GM12878 (cell line): ENCODE results near the gene UBE2QL1. TPM values are rescaled to one million over a fixed set of nuclear protein-coding genes. Genes with fewer than 3 reads are reported as not detected.
A peak's percentile ranks its signal among the peaks of the same experiment; 100 is the strongest.

Experiments
- ATAC-seq: fragments of 200-7000 bp; cut with Tn5 transposase; 3 replicates; pipeline ENCODE4 v1.9.1; 2020; ENCODE audit warnings: mild to moderate bottlenecking, moderate library complexity
- BruUV-seq: library from RNA; stranded (reverse); fragments of 400-500 nt; replicated peaks from 2 replicates; lab custom pipeline; 2021; lab: Mats Ljungman, UMichigan
- CTCF ChIA-PET: fragments of 300-600 bp; sonication (Branson Sonifier 250); formaldehyde crosslinking; extraction: SDS; loops from one replicate; lab custom pipeline; 2021; ENCODE audit warnings: inconsistent platforms; lab: Yijun Ruan, JAX
- POLR2A ChIA-PET: fragments of 350-600 bp; formaldehyde crosslinking; extraction: SDS; loops from one replicate; lab custom pipeline; 2021; ENCODE audit warnings: inconsistent platforms; lab: Charles Lee
- RAD21 ChIA-PET: fragments of 300-600 bp; sonication (Branson Sonifier 250); formaldehyde crosslinking; loops from one replicate; lab custom pipeline; 2023; ENCODE audit warnings: antibody characterized with exemption; ENCODE audit not compliant: unreplicated experiment; lab: Charles Lee
- SMC1A ChIA-PET: fragments of 300-600 bp; sonication (Branson Sonifier 250); formaldehyde crosslinking; loops from one replicate; lab custom pipeline; 2023; ENCODE audit not compliant: unreplicated experiment, uncharacterized antibody; lab: Charles Lee
- DNase-seq: peaks from one replicate; pipeline ENCODE4 v3.0.0-alpha.2; 2011; ENCODE audit warnings: low read depth, low spot score
- FAIRE-seq: peaks from 3 replicates; lab custom pipeline; 2011; peaks lifted over from hg19 to GRCh38; lab: Jason Lieb, UNC
- H2AFZ ChIP-seq: 2 replicates; pipeline ENCODE4 v1.6.0; 2011; ENCODE audit warnings: low read depth, low read length, control low read depth; ENCODE audit not compliant: control insufficient read depth
- H3K27ac ChIP-seq: 2 replicates; pipeline ENCODE4 v1.5.1; 2011; ENCODE audit warnings: control low read depth; ENCODE audit not compliant: control insufficient read depth, insufficient read depth
- H3K27me3 ChIP-seq, 2 experiments: replicated peaks in 1 of 2; 2 replicates each; pipeline versions ENCODE4 v1.6.0 to v1.6.1; 2011; ENCODE audit warnings: low read length in 1 of 2; ENCODE audit not compliant: control insufficient read depth in 2 of 2, insufficient read depth in 2 of 2
- H3K36me3 ChIP-seq, 2 experiments: 2 replicates each; pipeline ENCODE4 v1.5.1; 2011; ENCODE audit warnings: low read length in 1 of 2; ENCODE audit not compliant: control insufficient read depth in 2 of 2, insufficient read depth in 2 of 2
- H3K4me1 ChIP-seq: 2 replicates; pipeline ENCODE4 v1.6.1; 2011; ENCODE audit warnings: mild to moderate bottlenecking, low read length, moderate library complexity, mixed read lengths; ENCODE audit not compliant: control insufficient read depth, insufficient read depth
- H3K4me2 ChIP-seq: 2 replicates; pipeline ENCODE4 v1.6.0; 2011; ENCODE audit warnings: control low read depth; ENCODE audit not compliant: control insufficient read depth, insufficient read depth
- H3K4me3 ChIP-seq: fragments of 200-600 bp; sonication (generic); 2 replicates; pipeline ENCODE4 v1.5.1; 2016
- H3K79me2 ChIP-seq: 2 replicates; pipeline ENCODE4 v1.6.0; 2011; ENCODE audit warnings: low read length; ENCODE audit not compliant: control insufficient read depth, insufficient read depth
- H3K9ac ChIP-seq: 2 replicates; pipeline ENCODE4 v1.8.0; 2011; ENCODE audit warnings: low read length, control low read depth, mixed read lengths; ENCODE audit not compliant: control insufficient read depth, insufficient read depth
- H3K9me3 ChIP-seq: replicated peaks from 3 replicates; pipeline ENCODE4 v1.5.1; 2011; ENCODE audit warnings: mild to moderate bottlenecking, low read length; ENCODE audit not compliant: control insufficient read depth, insufficient read depth
- H4K20me1 ChIP-seq: 2 replicates; pipeline ENCODE4 v1.6.0; 2011; ENCODE audit not compliant: control insufficient read depth, insufficient read depth
- CUX1 ChIP-seq: IDR thresholded peaks from 2 replicates; pipeline ENCODE4 v1.6.1; 2012; ENCODE audit warnings: improper control_type of control experiment, low read depth, low read length; ENCODE audit not compliant: insufficient replicate concordance
- DPF2 ChIP-seq: fragments of 450-650 bp; IDR thresholded peaks from 2 replicates; pipeline ENCODE4 v1.6.1; 2017; ENCODE audit warnings: mild to moderate bottlenecking
- FOS ChIP-seq: IDR thresholded peaks from 3 replicates; pipeline ENCODE4 v1.6.1; 2011; ENCODE audit warnings: borderline replicate concordance; ENCODE audit not compliant: insufficient read length; ENCODE audit errors: extremely low read depth
- HDAC2 ChIP-seq: fragments of 200-600 bp; sonication (generic); IDR thresholded peaks from 2 replicates; pipeline ENCODE4 v1.6.1; 2017
- IKZF1 ChIP-seq: fragments of 450-650 bp; conservative IDR thresholded peaks from 2 replicates; pipeline ENCODE4 v1.6.1; 2017; ENCODE audit warnings: antibody characterized with exemption, mild to moderate bottlenecking
- JUNB ChIP-seq: IDR thresholded peaks from 2 replicates; pipeline ENCODE4 v1.6.1; 2016; ENCODE audit warnings: antibody characterized with exemption, mild to moderate bottlenecking
- MAX ChIP-seq: IDR thresholded peaks from 2 replicates; pipeline ENCODE4 v1.6.1; 2012; ENCODE audit warnings: low read depth, low read length, improper control_type of control experiment
- MTA3 ChIP-seq: IDR thresholded peaks from 2 replicates; pipeline ENCODE4 v1.6.1; 2012; ENCODE audit warnings: low read length, inconsistent platforms, borderline replicate concordance
- NR2F1 ChIP-seq: fragments of 450-650 bp; conservative IDR thresholded peaks from 2 replicates; pipeline ENCODE4 v1.6.1; 2017; ENCODE audit warnings: mild to moderate bottlenecking
- NRF1 ChIP-seq: conservative IDR thresholded peaks from 2 replicates; pipeline ENCODE4 v1.6.1; 2011; ENCODE audit warnings: mild to moderate bottlenecking, low read depth, low read length, improper control_type of control experiment
- PML ChIP-seq: IDR thresholded peaks from 2 replicates; pipeline ENCODE4 v1.6.1; 2012; ENCODE audit warnings: low read length, inconsistent platforms
- RB1 ChIP-seq: fragments of 450-650 bp; formaldehyde crosslinking; IDR thresholded peaks from 2 replicates; pipeline ENCODE4 v1.6.1; 2017; ENCODE audit warnings: mild to moderate bottlenecking, borderline replicate concordance
- RUNX3 ChIP-seq: IDR thresholded peaks from 2 replicates; pipeline ENCODE4 v1.6.1; 2012; ENCODE audit warnings: low read length, inconsistent platforms
- SIN3A ChIP-seq: IDR thresholded peaks from 2 replicates; pipeline ENCODE4 v1.6.1; 2012; ENCODE audit warnings: low read depth, low read length, improper control_type of control experiment
- WRNIP1 ChIP-seq: IDR thresholded peaks from 2 replicates; pipeline ENCODE4 v1.6.1; 2011; ENCODE audit warnings: low read depth, low read length, improper control_type of control experiment, borderline replicate concordance
- ZZZ3 ChIP-seq: IDR thresholded peaks from 2 replicates; pipeline ENCODE4 v1.6.1; 2011; ENCODE audit warnings: low read depth; ENCODE audit not compliant: control insufficient read depth, insufficient read length
- WGBS: methylation state at CpG from one replicate; pipeline ENCODE4 v1.1.6; 2016; ENCODE audit warnings: low lambda C conversion rate; ENCODE audit not compliant: insufficient replicate concordance, insufficient coverage; ENCODE audit errors: missing lambda C conversion rate; 5-methylcytosine and 5-hydroxymethylcytosine counted together
- in situ Hi-C: fragments of 300-500 bp; cut with MboI; formaldehyde crosslinking; loops from 9 replicates; pipeline ENCODE4 v1.14.3; 2018; ENCODE audit warnings: mixed read lengths
- intact Hi-C: fragments of 100-400 bp; cut with micrococcal nuclease; formaldehyde crosslinking; loops from one replicate; pipeline ENCODE4 v1.14.2; 2022; ENCODE audit not compliant: unreplicated experiment
- polyA plus RNA-seq, 11 experiments: library from polyadenylated mRNA; depleted of rRNA in 4 of 11; unstranded in 6 of 11; stranded (reverse) in 5 of 11; fragments of >200 nt; fragmentation: Nextera tagmentation in 4 of 11; fragmentation: Illumina TruSeq in 1 of 11; extraction: Ambion mirVana in 4 of 11; extraction: Trizol in 1 of 11; gene quantifications; 1 replicate in 1 of 11; 2 replicates in 10 of 11; pipeline versions ENCODE4 v1.2.1 to v1.2.3, GENCODE V29; 2011 to 2016; ENCODE audit warnings: inconsistent platforms in 2 of 11, missing spikeins in 2 of 11, low read depth in 1 of 11
- total RNA-seq, 4 experiments: library from RNA; depleted of rRNA in 3 of 4; stranded (reverse); fragments of >200 nt in 3 of 4; fragmentation: Illumina TruSeq in 1 of 4; extraction: Trizol in 1 of 4; gene quantifications; 2 replicates each; pipeline versions ENCODE4 v1.2.1 to v1.2.3, GENCODE V29; 2013 to 2021
- TF ChIP-seq, protein P1 (sequence below): fragments of 450-650 bp; IDR thresholded peaks from 2 replicates; pipeline ENCODE4 v1.6.1; 2016; ENCODE audit warnings: mild to moderate bottlenecking
- TF ChIP-seq, protein P2 (sequence below): IDR thresholded peaks from 2 replicates; pipeline ENCODE4 v1.6.1; 2012; ENCODE audit warnings: low read length, inconsistent platforms

Gene UBE2QL1
- total and polyA plus RNA-seq, 10 of the 15 experiments (the other 5 are each of a cell fraction or from before 2014, with no cell fraction given) = 0.03 to 0.62 (median 0.04) TPM; not detected in 6

DNA sequence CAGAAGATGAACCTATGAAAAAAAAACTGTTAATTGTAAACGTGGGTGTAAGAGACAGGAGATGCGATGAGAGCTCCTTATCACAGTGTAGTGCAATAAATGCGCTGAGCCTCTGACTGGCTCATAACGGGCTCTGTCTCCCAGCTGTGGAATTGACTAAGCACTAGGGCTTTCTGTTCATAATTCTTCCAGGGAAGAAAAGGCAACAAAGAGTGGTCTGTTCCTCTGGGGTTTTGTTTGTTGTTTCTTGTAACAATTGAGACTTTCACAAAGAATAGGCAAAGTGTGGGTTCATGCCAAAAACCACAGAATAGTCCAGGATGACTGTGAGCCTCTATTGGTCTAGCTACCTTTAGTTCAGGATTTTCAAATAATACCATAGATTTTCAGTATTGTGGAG lies 39.4 kb downstream of the UBE2QL1 start:
- WGBS = 75% methylated on average over 4 of the region's 4 CpGs
- ChIA-PET RAD21 (interaction anchor here (1.1 kb wide), 1 partner anchor 215 kb away, joined by 3 read pairs; no protein-coding TSS in a partner anchor), SMC1A (interaction anchor here (1.2 to 2.8 kb wide), 3 partner anchors 11 to 109 kb away, joined by 3 to 15 read pairs (median 5); partner anchors contain the start of gene MED10), POLR2A (interaction anchor here (0.7 kb wide), 1 partner anchor 994 kb away, joined by 4 read pairs; no protein-coding TSS in a partner anchor), CTCF (no interaction called here)
- ATAC-seq (no peak), DNase-seq (no peak), FAIRE-seq (no peak)
- no peak overlapping the region for H3K27ac ChIP-seq
- H3K9me3 ChIP-seq = no peaks in the 10 kb centered on the region; the same call in 2 of the 3 replicates
- no peaks in the 10 kb centered on the region for H3K36me3 ChIP-seq
- in situ Hi-C loops = no loop called here
- BruUV-seq = no TSS peak
- H4K20me1 ChIP-seq = no peaks in the 10 kb centered on the region
- H3K4me3 ChIP-seq = no peak overlapping the region
- peaks cover 57% of the 10 kb centered on the region for H3K4me1 ChIP-seq
- H3K27me3 ChIP-seq = no peaks in the 10 kb centered on the region
- no peaks in the 10 kb centered on the region for H3K79me2 ChIP-seq
- no peak overlapping the region for H3K9ac ChIP-seq
- H3K4me2 ChIP-seq = peak overlapping the region; percentile 35; the same call in 1 of the 2 replicates
- intact Hi-C loops = loop anchor here (5.0 kb wide), 1 partner anchor 144 kb away; the partner anchor contains the start of genes NSUN2 and SRD5A1
- H2AFZ ChIP-seq = no peak overlapping the region
- TF ChIP-seq RB1 (no peak), ZZZ3 (no peak), PML (no peak), MAX (no peak), RUNX3 (peak; percentile 82), SIN3A (no peak), MTA3 (no peak), NR2F1 (no peak), FOS (no peak), DPF2 (no peak), IKZF1 (peak; percentile 33; the same call in 1 of the 2 replicates), NRF1 (no peak), HDAC2 (no peak), WRNIP1 (no peak), CUX1 (no peak), JUNB (0 out of 2 replicates have a peak, but pooled peaks have one; percentile 30)
- TF ChIP-seq, protein P1, sequence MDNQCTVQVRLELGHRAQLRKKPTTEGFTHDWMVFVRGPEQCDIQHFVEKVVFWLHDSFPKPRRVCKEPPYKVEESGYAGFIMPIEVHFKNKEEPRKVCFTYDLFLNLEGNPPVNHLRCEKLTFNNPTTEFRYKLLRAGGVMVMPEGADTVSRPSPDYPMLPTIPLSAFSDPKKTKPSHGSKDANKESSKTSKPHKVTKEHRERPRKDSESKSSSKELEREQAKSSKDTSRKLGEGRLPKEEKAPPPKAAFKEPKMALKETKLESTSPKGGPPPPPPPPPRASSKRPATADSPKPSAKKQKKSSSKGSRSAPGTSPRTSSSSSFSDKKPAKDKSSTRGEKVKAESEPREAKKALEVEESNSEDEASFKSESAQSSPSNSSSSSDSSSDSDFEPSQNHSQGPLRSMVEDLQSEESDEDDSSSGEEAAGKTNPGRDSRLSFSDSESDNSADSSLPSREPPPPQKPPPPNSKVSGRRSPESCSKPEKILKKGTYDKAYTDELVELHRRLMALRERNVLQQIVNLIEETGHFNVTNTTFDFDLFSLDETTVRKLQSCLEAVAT = no peak
- TF ChIP-seq, protein P2, sequence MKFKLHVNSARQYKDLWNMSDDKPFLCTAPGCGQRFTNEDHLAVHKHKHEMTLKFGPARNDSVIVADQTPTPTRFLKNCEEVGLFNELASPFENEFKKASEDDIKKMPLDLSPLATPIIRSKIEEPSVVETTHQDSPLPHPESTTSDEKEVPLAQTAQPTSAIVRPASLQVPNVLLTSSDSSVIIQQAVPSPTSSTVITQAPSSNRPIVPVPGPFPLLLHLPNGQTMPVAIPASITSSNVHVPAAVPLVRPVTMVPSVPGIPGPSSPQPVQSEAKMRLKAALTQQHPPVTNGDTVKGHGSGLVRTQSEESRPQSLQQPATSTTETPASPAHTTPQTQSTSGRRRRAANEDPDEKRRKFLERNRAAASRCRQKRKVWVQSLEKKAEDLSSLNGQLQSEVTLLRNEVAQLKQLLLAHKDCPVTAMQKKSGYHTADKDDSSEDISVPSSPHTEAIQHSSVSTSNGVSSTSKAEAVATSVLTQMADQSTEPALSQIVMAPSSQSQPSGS = 0 out of 2 replicates have a peak, but pooled peaks have one; percentile 17
